ENCODE results near the gene N4BP2. TPM values are rescaled to one million over a fixed set of nuclear protein-coding genes. Genes with fewer than 3 reads are reported as not detected.
"Not testable (repeated sequence)": the region's sequence is repeated elsewhere in the genome, so short reads cannot be mapped to it uniquely, and the experiment has no call there.

Gene N4BP2
- 9.3 TPM for polyA plus RNA-seq (2012; ENCODE audit: missing spikeins)

DNA sequence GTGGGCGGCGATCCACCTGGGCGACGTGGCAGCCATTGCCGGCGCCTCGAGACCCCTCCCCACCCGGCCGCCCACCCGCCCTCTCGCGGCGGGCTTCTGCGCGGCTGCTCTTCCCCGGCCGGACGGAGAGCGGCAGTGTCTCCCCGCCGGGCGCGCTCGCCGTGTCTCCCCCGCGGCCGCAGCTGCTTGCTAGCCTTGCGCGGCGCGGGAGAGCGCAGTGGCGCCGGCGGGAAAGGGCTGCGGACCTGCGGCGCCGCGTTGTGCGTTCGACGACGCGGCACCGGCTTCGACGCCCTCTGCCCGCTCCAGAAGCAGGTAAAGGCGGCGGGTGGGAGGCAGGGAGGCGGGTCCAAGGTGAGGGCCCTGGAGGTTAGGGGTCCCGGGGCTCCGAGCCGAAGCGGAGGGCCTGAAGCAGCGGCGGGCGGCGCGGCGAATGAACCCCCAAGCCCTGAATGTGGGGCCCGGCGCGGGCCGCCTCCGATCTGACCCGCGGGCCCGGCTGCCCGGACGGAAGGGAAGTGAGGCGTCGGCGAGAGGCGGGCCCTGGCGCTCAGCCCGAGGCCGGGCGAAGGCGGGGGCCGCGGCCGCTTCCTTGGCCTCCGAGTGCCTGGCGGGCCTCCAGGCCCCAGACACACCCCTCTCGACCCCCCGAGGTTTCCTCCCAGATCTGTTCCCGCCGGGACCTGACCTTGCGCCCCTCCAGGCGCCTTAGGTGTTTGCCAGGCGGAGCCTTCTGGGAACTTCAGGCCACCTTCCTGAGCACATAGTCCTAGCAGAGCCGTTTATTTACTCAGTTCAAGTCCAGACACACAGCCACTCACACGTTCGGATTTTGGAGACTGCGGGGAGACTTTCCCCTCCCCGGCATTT, at the start of gene N4BP2:
Gene N4BP2, plus strand, starts transcription at position 135 of the 870 bp plus-strand sequence. CDS start 40,491 bp downstream, outside the sequence.
- TF ChIP-seq POLR2A (IDR thresholded peaks at IDR 0.05; ENCODE audit: low read depth, low read length) (peak; percentile 49; the same call in 1 of the 2 replicates), POLR2AphosphoS5 (IDR thresholded peaks at IDR 0.05; ENCODE audit: low read depth, low read length) (no peak)
- FAIRE-seq (peak; percentile 92), DNase-seq (ENCODE audit: insufficient read length) (peak; percentile 65)

DNA sequence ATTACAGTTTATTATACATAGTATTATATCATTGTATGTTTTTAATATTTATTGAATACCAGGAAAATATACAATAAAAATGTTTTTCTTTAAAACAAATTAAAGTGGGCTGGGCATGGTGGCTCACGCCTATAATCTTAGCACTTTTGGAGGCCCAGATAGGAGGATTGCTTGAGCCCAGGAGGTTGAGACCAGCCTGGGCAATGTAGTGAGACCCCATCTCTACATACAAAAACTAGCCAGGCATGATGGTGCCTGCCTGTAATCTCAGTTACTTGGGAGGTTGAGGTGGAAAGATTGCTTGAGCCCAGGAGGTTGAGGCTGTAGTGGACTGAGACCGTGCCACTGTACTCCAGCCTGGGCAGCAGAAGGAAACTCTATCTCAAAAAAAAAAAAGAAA, 40.6 kb upstream of the N4BP2 start:
- DNase-seq (ENCODE audit: insufficient read length) (no peak), FAIRE-seq (no peak)
- no peak for TF ChIP-seq TAF1 (IDR thresholded peaks at IDR 0.05; ENCODE audit: borderline replicate concordance, low read depth, low read length)

- TF ChIP-seq POLR2AphosphoS5 (IDR thresholded peaks at IDR 0.05; ENCODE audit: low read depth, low read length) (no peak), TAF1 (IDR thresholded peaks at IDR 0.05; ENCODE audit: borderline replicate concordance, low read depth, low read length) (no peak), POLR2A (IDR thresholded peaks at IDR 0.05; ENCODE audit: low read depth, low read length) (no peak)
Observed at GRCh38 chr4:40020221-40020620, 36.4 kb upstream of the N4BP2 start.

GRCh38 chr4:40021116-40021515, 35.5 kb upstream of the N4BP2 start:
- FAIRE-seq; DNase-seq (ENCODE audit: insufficient read length): not testable (repeated sequence)

More at GRCh38 chr4:40020221-40020620, 36.4 kb upstream of the N4BP2 start:
- FAIRE-seq (no peak), DNase-seq (ENCODE audit: insufficient read length) (no peak)

DNA sequence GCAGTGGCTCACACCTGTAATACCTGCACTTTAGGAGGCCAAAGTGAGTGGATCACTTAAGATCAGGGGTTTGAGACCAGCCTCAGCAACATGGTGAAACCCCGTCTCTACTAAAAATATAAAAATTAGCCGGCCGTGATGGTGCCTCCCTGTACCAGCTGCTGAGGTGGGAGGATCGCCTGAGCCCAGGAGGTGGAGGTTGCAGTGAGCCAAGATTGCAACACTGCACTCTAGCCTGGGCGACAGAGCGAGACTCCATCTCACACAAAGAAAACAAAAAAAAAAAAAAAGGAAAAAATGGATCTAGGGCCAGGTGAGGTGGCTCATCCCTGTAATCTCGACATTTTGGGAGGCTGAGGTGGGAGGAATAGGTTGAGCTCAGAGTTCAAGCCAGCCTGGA, 32.6 kb upstream of the N4BP2 start:
- not testable (repeated sequence) for FAIRE-seq

GRCh38 chr4:40032785-40033184, 23.9 kb upstream of the N4BP2 start:
- no peak for FAIRE-seq
- DNase-seq (ENCODE audit: insufficient read length): no peak
- no peak for TF ChIP-seq POLR2AphosphoS5 (IDR thresholded peaks at IDR 0.05; ENCODE audit: low read depth, low read length)
- TF ChIP-seq POLR2A (IDR thresholded peaks at IDR 0.05; ENCODE audit: low read depth, low read length): no peak
- TF ChIP-seq TAF1 (IDR thresholded peaks at IDR 0.05; ENCODE audit: borderline replicate concordance, low read depth, low read length): no peak

More for the DNA sequence above, 32.6 kb upstream of the N4BP2 start:
- DNase-seq (ENCODE audit: insufficient read length): not testable (repeated sequence)

- DNase-seq (ENCODE audit: insufficient read length) (no peak), FAIRE-seq (no peak)
- TF ChIP-seq POLR2A (IDR thresholded peaks at IDR 0.05; ENCODE audit: low read depth, low read length) (no peak), POLR2AphosphoS5 (IDR thresholded peaks at IDR 0.05; ENCODE audit: low read depth, low read length) (no peak), TAF1 (IDR thresholded peaks at IDR 0.05; ENCODE audit: borderline replicate concordance, low read depth, low read length) (no peak)
Observed at GRCh38 chr4:40033613-40034012, 23.0 kb upstream of the N4BP2 start.

GRCh38 chr4:40038977-40039376, 17.7 kb upstream of the N4BP2 start:
- FAIRE-seq (no peak), DNase-seq (ENCODE audit: insufficient read length) (no peak)
- TF ChIP-seq TAF1 (IDR thresholded peaks at IDR 0.05; ENCODE audit: borderline replicate concordance, low read depth, low read length): no peak

GRCh38 chr4:40040908-40041307, 15.7 kb upstream of the N4BP2 start:
- FAIRE-seq: no peak
- no peak for DNase-seq (ENCODE audit: insufficient read length)
- no peak for TF ChIP-seq POLR2A (IDR thresholded peaks at IDR 0.05; ENCODE audit: low read depth, low read length)
- TF ChIP-seq TAF1 (IDR thresholded peaks at IDR 0.05; ENCODE audit: borderline replicate concordance, low read depth, low read length): no peak
- no peak for TF ChIP-seq POLR2AphosphoS5 (IDR thresholded peaks at IDR 0.05; ENCODE audit: low read depth, low read length)

- DNase-seq (ENCODE audit: insufficient read length): no peak
- TF ChIP-seq POLR2AphosphoS5 (IDR thresholded peaks at IDR 0.05; ENCODE audit: low read depth, low read length) (no peak), POLR2A (IDR thresholded peaks at IDR 0.05; ENCODE audit: low read depth, low read length) (no peak), TAF1 (IDR thresholded peaks at IDR 0.05; ENCODE audit: borderline replicate concordance, low read depth, low read length) (no peak)
- FAIRE-seq: no peak
Observed at GRCh38 chr4:40043786-40044185, 12.9 kb upstream of the N4BP2 start.

GRCh38 chr4:40046311-40046980, 10.2 kb upstream of the N4BP2 start:
- no peak for FAIRE-seq

GRCh38 chr4:40053161-40053560, 3.5 kb upstream of the N4BP2 start:
- TF ChIP-seq TAF1 (IDR thresholded peaks at IDR 0.05; ENCODE audit: borderline replicate concordance, low read depth, low read length) (no peak), POLR2AphosphoS5 (IDR thresholded peaks at IDR 0.05; ENCODE audit: low read depth, low read length) (no peak), POLR2A (IDR thresholded peaks at IDR 0.05; ENCODE audit: low read depth, low read length) (no peak)
- no peak for DNase-seq (ENCODE audit: insufficient read length)
- no peak for FAIRE-seq

More at GRCh38 chr4:40046311-40046980, 10.2 kb upstream of the N4BP2 start:
- DNase-seq (ENCODE audit: insufficient read length): no peak
- TF ChIP-seq POLR2AphosphoS5 (IDR thresholded peaks at IDR 0.05; ENCODE audit: low read depth, low read length): no peak
- TF ChIP-seq TAF1 (IDR thresholded peaks at IDR 0.05; ENCODE audit: borderline replicate concordance, low read depth, low read length): no peak
- no peak for TF ChIP-seq POLR2A (IDR thresholded peaks at IDR 0.05; ENCODE audit: low read depth, low read length)

Data from GM12892 (cell line).